Activated CD4-positive, alpha-beta T cell treated with anti-CD3 and anti-CD28 coated beads, Interleukin-2, Interleukin-6, amounts not matched to agents 100 ng/mL and 50 ng/mL, durations not matched to agents 16 hours and 8 hours (primary cell): ENCODE data around the gene HEPACAM.
A peak's percentile ranks its signal among the peaks of the same experiment; 100 is the strongest.

Experiments
- DNase-seq: peaks from one replicate; pipeline ENCODE4 v3.0.0-alpha.2; 2020

Gene HEPACAM

GRCh38 chr11:124882339-124883071 is 53.3 kb downstream of the HEPACAM start:
- no peak for DNase-seq

GRCh38 chr11:124880958-124881357 is 54.9 kb downstream of the HEPACAM start:
- DNase-seq, result no peak

- no peak for DNase-seq
Observed at GRCh38 chr11:124880290-124880611, 55.6 kb downstream of the HEPACAM start.

DNA sequence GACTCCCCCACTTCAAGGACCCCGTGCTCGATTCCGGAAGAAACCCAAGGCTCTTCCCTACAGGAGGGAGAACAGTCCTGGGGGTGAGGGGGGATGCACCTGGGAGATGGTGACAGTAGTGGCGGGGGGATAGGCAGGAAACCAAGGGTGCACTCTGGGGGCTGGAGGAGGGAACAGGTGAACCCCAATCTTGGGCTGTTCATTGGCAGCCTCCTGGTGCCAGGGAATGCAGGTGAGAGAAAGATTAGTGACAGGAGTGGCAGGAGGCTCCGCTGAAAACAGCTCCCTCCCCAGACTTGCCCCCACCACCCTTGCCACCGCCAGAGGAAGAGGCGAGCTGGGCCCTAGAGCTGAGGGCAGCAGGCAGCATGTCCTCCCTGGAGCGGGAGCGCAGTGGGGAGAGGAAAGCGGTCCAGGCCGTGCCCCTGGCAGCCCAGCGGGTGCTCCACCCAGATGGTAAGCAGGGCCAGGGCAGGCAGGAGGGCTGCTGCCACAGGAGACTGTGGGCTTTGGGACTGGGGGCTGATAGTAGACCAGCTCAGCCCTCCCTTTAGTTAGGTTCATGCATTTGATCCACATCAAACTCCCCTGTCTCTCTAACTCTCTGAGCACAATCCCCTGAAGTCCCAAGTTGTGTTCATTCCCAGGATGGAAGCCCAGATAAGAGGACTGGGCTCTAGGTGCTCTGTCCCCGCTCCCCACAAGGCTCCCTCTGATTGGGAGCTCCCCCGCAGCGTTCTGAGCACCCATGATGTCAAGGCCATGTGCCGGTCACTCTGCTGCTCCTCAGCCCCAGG is 56.2 kb downstream of the HEPACAM start:
- no peak for DNase-seq

GRCh38 chr11:124878759-124879492 is 56.9 kb downstream of the HEPACAM start:
- DNase-seq, result no peak

- DNase-seq, result no peak
Observed at GRCh38 chr11:124877910-124878758, 57.7 kb downstream of the HEPACAM start.

DNA sequence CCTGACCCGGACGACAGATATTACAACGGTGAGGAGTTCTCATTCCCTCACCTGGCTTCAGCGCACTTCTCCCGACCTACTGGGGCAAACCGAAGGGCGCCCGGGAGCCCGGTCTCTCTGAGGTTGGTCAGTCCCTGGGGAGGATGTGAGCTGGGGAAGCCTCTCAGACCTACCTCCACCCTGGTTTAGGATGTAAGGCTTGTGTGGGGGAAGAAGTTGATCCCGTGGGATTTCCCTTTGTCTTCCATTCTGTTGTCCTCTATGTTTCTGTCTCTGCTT is 58.3 kb downstream of the HEPACAM start:
- DNase-seq, result no peak

DNA sequence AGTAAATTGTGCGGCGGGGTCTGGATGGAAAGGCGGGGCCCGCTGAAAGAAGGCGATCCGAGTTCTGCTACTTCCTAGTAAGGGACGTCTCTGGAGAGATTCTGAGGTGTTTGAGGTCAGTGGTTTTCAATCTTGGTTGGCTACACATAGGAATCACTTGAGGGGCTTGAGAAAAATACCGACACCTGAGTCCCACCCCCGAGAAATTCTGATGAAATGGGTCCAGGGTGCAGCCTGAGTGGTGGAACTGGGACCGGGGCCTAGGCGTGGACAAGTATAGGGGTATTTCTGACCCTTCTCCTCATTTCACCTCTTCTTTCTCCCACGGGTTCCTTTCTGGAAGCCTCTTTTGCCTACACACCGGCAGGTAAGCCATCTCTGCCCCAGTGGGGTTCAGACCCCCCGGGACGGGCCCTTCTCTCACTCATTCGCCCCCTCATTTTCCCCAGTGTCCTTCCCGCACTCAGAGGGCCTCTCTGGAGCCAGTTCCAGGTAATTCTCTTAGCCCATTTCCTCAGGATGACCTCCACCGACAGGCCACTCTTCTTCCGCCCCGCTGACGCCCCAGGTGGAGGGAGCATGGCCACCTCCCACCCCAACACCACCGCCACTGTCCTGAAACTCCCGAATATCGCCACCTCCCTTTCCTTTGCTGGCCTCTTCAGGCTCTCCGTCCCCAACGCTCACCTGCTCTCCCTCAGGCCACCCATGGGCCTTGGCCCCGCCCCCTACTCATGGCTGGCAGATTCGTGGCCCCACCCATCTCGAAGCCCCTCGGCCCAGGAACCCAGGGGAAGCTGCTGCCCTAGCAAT is 58.8 kb downstream of the HEPACAM start:
- DNase-seq, result no peak

DNA sequence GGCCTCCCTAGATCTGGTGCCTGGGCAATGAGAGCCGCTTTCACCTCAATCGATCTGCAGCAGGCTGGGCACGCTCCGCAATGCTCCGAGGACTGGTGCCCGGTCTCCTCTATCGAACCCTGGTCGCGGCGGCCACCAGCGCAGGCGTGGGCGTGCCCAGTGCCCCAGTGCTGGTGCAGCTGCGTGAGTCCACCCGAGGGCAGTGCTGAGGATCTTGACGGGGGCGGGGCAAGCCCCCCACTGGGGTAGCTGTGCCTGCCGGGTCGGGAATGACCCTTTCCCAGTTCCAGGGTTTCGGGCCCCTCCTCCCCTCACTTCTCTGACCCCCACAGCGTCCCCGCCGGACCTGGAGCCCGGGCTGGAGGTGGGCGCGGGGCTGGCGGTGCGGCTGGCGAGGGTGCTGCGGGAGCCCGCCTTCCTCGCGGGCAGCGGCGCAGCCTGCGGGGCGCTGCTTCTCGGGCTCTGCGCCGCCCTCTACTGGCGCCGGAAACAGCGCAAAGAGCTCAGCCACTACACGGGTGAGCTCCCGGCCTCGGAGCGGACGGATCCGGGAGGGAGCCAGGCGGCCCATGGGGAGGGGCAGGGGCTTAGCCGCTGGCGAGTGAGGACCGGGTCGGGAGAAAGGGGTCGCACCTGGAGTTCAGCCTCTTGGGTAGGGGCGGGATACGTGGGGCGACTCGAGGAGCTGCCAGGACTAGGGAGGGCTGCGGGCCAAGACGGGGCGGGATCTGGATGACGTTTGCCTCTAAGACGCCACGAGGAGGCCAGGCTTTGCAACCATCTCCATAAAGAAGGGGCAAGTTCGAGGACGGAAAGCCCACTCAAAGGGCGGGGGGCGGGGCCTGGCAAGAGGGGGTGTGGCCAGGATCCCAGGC is 59.7 kb downstream of the HEPACAM start:
- peak; percentile 82 for DNase-seq

GRCh38 chr11:124875401-124875800 is 60.4 kb downstream of the HEPACAM start:
- no peak for DNase-seq

GRCh38 chr11:124874571-124875255 is 61.1 kb downstream of the HEPACAM start:
- no peak for DNase-seq

DNA sequence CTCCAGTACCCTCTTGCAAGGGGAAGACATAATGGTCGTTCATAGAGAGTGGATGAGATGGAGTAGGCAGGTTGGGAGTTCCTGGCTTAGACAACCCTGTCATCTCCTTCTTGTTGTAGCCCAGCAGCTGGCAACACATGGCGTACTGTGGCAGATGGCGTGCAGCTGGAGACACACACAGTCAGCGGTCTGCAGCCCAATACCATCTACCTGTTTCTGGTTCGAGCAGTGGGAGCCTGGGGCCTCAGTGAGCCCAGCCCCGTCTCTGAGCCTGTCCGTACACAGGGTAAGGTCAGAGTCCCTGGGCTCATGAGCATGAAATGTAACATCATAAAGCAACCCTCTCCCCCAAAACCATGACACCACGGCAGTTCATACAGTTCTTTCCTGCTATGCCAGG is 61.9 kb downstream of the HEPACAM start:
- DNase-seq, result no peak

DNA sequence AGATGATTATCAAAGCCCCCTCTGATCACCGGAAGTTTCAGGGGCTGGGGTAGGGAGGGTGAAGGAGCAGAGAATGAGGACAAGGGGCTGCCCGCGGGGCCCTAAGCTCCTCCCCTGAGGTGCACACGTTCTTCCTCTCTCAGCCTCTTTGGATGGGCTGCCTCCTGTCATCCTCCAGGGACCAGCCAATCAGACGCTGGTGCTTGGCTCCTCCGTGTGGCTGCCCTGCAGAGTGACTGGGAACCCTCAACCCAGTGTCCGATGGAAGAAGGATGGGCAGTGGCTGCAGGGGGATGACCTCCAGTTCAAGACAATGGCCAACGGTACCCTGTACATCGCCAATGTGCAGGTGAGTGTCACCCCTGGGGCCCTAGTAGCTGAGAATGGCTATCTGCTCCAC is 63.1 kb downstream of the HEPACAM start:
- DNase-seq, result no peak

DNA sequence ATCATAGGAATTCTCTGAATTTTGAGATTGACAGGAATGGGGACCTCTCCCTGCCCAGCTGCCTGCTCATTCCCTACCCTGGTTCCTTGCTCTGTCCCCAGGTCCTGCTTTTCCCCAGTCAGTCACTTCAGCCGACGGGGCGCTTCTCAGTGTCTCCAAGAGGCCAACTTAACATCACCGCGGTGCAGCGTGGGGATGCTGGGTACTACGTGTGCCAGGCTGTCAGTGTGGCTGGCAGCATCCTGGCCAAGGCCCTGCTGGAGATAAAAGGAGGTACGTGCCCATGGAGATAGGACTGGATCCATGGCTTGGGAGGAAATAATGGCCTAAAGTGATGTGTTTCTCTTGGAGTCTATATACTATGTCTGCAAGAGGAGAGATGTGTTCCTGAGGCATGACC is 63.6 kb downstream of the HEPACAM start:
- DNase-seq, result no peak

DNA sequence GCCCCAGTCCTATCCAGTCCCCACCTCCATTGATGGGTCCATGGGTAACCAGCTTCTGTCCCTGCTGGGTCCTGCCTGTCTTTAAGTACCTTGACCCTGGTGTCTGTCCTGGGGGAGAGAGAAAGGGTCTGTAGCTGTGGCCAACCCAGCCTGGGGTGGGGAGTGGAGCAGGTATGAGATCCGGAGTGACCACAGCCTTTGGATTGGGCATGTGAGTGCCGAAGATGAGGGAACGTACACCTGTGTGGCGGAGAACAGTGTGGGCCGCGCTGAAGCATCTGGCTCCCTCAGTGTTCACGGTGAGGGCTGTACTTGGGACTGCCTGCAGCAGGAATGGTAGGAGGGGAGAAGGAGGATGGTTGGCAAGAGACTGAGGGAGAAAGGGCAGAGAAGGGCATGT is 65.4 kb downstream of the HEPACAM start:
- no peak for DNase-seq

DNA sequence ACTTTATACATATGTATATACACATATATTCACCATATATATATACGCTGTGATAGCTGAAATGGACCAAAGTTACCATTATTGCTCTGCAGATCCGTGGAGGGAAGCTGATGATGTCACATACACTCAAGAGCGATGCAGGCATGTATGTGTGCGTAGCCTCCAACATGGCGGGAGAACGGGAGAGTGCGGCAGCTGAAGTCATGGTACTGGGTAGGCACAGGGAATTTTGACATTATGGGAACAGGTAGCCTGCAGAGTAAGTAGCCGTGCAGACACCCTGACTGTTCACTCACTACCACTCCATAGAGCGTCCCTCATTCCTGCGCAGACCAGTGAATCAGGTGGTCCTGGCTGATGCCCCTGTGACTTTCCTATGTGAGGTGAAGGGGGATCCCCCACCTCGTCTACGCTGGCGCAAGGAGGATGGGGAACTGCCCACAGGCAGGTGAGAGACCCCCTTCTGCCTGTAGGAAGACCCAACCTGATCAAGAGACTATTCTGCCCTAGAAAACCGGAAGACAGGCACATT is 65.9 kb downstream of the HEPACAM start:
- DNase-seq, result no peak

- no peak for DNase-seq
Observed at GRCh38 chr11:124869331-124869730, 66.5 kb downstream of the HEPACAM start.
